Tibial artery (tissue), 4 donors: Measurements from ENCODE around the gene SNX5.
A peak's percentile ranks its signal among the peaks of the same experiment; 100 is the strongest.

ENCODE experiments used
- DNase-seq, 2 donors: peaks; one replicate each; pipeline ENCODE4 v3.0.0-alpha.2; 2019
- H3K27ac ChIP-seq, 2 donors: fragments of 200-600 bp; sonication (generic) in 1 of 2; 1 replicate in 1 of 2; 2 replicates in 1 of 2; pipeline ENCODE4 v1.5.1; 2018 to 2019; ENCODE audit warnings: mild to moderate bottlenecking in 1 of 2
- H3K27me3 ChIP-seq, 2 donors: fragments of 200-600 bp; sonication (generic) in 1 of 2; one replicate each; pipeline versions ENCODE4 v1.5.1 to v1.6.0; 2016 to 2019
- H3K36me3 ChIP-seq, 3 donors: fragments of 200-600 bp; sonication (generic) in 2 of 3; one replicate each; pipeline ENCODE4 v1.5.1; 2016 to 2019; ENCODE audit warnings: mild to moderate bottlenecking in 2 of 3
- H3K4me1 ChIP-seq, 4 donors: fragments of 200-600 bp; sonication (generic) in 2 of 4; 1 replicate in 3 of 4; 2 replicates in 1 of 4; pipeline ENCODE4 v1.5.1; 2016 to 2019
- H3K4me3 ChIP-seq, 2 donors: fragments of 200-600 bp; sonication (generic) in 1 of 2; 1 replicate in 1 of 2; 2 replicates in 1 of 2; pipeline ENCODE4 v1.5.1; 2018 to 2019; ENCODE audit warnings: mild to moderate bottlenecking in 2 of 2
- H3K9me3 ChIP-seq, 3 donors: fragments of 200-600 bp; sonication (generic) in 1 of 3; one replicate each; pipeline ENCODE4 v1.5.1; 2016 to 2019
- intact Hi-C: fragments of 100-400 bp; cut with DNase I; formaldehyde crosslinking; loops from one replicate; pipeline ENCODE4 v1.15.0; 2023; ENCODE audit warnings: low total_unique reads
- TF ChIP-seq, protein P1 (sequence below), 2 experiments: fragments of 200-600 bp in 1 of 2; fragments of 450-650 bp in 1 of 2; IDR thresholded peaks; one replicate each; pipeline ENCODE4 v1.5.1; 2017 to 2019; ENCODE audit warnings: antibody characterized with exemption in 2 of 2, mild to moderate bottlenecking in 1 of 2, moderate library complexity in 1 of 2

Gene SNX5

GRCh38 chr20:17936761-17937732, 31.5 kb downstream of the SNX5 start:
- H3K27me3 ChIP-seq: no peaks in the 10 kb centered on the region
- peak; percentile 57 to 82 for DNase-seq
- intact Hi-C loops: loop anchor here (10.0 kb wide), 1 partner anchor 432 kb away; no protein-coding TSS in a partner anchor
- no peaks in the 10 kb centered on the region for H3K9me3 ChIP-seq
- H3K4me1 ChIP-seq: peaks cover 0 to 37% (median 33%) of the 10 kb centered on the region in 4 donors
- peak overlapping the region; percentile 61 to 67 for H3K27ac ChIP-seq
- TF ChIP-seq, protein P1, sequence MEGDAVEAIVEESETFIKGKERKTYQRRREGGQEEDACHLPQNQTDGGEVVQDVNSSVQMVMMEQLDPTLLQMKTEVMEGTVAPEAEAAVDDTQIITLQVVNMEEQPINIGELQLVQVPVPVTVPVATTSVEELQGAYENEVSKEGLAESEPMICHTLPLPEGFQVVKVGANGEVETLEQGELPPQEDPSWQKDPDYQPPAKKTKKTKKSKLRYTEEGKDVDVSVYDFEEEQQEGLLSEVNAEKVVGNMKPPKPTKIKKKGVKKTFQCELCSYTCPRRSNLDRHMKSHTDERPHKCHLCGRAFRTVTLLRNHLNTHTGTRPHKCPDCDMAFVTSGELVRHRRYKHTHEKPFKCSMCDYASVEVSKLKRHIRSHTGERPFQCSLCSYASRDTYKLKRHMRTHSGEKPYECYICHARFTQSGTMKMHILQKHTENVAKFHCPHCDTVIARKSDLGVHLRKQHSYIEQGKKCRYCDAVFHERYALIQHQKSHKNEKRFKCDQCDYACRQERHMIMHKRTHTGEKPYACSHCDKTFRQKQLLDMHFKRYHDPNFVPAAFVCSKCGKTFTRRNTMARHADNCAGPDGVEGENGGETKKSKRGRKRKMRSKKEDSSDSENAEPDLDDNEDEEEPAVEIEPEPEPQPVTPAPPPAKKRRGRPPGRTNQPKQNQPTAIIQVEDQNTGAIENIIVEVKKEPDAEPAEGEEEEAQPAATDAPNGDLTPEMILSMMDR (IDR thresholded peaks at IDR 0.05): no peak
- H3K36me3 ChIP-seq: peaks cover 8 to 13% (median 13%) of the 10 kb centered on the region in 3 donors
- peak overlapping the region; percentile 11 to 29 for H3K4me3 ChIP-seq

DNA sequence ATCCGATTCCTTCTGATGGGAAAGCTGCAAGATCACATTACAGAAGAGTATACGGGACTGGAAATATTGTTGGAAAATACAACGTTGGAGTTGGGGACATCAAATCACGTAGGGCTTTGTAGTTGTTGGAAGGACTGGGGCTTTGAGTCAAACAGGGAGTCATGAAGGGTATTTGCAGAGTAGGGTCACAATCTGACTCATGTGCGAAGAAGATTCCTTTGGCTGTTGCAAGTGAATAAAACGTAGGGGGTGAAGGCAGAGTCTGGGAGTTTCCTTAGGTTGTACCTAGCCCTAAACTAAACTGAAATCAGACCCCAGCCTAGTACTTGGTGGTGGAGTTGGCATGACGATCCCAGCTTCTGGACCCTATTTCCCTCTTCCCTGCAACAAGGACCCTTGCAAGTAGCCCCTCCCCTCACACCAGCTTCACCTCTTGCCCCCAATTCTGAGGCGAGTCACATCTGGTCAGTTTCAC, 32.3 kb downstream of the SNX5 start:
- H3K27ac ChIP-seq: peak overlapping the region; percentile 61 to 67
- H3K4me3 ChIP-seq: peak overlapping the region; percentile 11 to 29
- no peak for DNase-seq

DNA sequence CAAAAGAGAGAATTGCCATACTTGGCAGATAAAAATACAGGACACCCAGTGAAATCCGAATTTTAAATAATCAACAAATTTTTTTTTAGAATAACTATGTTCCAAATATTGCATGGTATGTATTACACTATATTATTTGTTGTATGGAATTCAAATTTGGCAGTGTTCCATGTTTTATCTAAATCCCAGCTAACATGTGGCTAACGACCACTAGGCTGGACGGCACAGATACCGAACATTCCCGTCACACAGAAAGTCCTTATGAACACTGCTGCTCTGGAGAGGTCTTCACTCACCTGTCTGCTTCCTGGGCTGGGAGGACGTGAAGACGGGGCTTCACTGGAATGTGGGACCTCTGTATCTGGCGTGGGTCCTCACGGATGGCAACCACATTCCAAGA, 32.8 kb downstream of the SNX5 start:
- Histone ChIP-seq H3K4me1 (peaks cover 0 to 37% (median 33%) of the 10 kb centered on the region in 4 donors), H3K4me3 (no peak overlapping the region), H3K36me3 (no peaks in the 10 kb centered on the region), H3K9me3 (no peaks in the 10 kb centered on the region), H3K27ac (peak overlapping the region; percentile 61 to 67), H3K27me3 (no peaks in the 10 kb centered on the region)
- DNase-seq: no peak
- TF ChIP-seq, protein P1 (IDR thresholded peaks at IDR 0.05): no peak
- intact Hi-C loops: loop anchor here (10.0 kb wide), 1 partner anchor 431 kb away; no protein-coding TSS in a partner anchor

More for the DNA sequence above, 32.3 kb downstream of the SNX5 start:
- H3K36me3 ChIP-seq: peaks cover under 1 to 6% (median 5%) of the 10 kb centered on the region in 3 donors
- peaks cover 0 to 37% (median 33%) of the 10 kb centered on the region in 4 donors for H3K4me1 ChIP-seq
- intact Hi-C loops: loop anchor here (10.0 kb wide), 1 partner anchor 432 kb away; no protein-coding TSS in a partner anchor
- TF ChIP-seq, protein P1 (IDR thresholded peaks at IDR 0.05): no peak
- no peaks in the 10 kb centered on the region for H3K9me3 ChIP-seq
- H3K27me3 ChIP-seq: no peaks in the 10 kb centered on the region

GRCh38 chr20:17935186-17935585, 33.4 kb downstream of the SNX5 start:
- H3K9me3 ChIP-seq: no peaks in the 10 kb centered on the region
- no peak overlapping the region for H3K4me3 ChIP-seq
- intact Hi-C loops: loop anchor here (10.0 kb wide), 1 partner anchor 430 kb away; no protein-coding TSS in a partner anchor
- peaks cover 0 to 37% (median 33%) of the 10 kb centered on the region in 4 donors for H3K4me1 ChIP-seq
- DNase-seq: no peak
- H3K27me3 ChIP-seq: no peaks in the 10 kb centered on the region
- no peaks in the 10 kb centered on the region for H3K36me3 ChIP-seq
- H3K27ac ChIP-seq: no peak overlapping the region
- TF ChIP-seq, protein P1 (IDR thresholded peaks at IDR 0.05): no peak

DNA sequence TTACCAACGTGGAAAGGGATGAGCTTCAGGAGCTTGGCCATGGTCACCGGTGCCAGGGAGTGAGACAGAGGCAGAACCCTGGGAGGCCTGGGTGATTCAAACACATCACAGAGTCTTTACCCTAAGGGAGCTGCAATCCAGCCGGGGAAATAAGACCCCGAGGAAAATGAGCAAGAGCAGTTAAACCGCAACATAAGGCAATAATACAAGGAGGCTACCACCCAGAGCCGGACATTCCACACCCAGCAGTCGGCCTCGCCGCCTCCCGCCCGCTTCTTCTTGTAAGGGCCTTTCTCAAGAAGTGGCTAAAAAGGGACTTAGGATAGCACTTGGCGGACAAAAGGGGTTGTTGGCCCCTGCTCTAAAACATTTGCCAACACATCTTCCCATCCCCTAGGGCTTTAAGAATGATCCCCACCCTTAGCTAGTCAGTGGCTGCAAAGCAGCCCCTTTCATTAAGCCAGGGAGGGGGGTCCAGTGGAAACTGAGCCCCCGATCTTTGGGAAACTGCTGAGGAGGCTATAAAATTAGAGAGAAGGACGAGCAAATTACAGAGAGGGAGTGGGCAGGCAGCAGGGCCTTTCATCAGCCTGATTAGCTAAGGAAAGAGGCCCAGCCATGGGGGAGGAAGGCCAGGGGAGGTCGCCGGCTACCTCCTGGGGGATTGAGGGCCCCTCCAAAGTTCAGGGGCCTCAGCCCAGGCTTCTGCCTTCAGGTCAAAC, 34.3 kb downstream of the SNX5 start:
- H3K27me3 ChIP-seq: no peaks in the 10 kb centered on the region
- H3K9me3 ChIP-seq: no peaks in the 10 kb centered on the region
- peaks cover 0 to 35% (median 32%) of the 10 kb centered on the region in 4 donors for H3K4me1 ChIP-seq
- H3K36me3 ChIP-seq: no peaks in the 10 kb centered on the region
- no peak overlapping the region for H3K27ac ChIP-seq
- no peak for DNase-seq
- intact Hi-C loops: loop anchor here (10.0 kb wide), 1 partner anchor 430 kb away; no protein-coding TSS in a partner anchor
- TF ChIP-seq, protein P1 (IDR thresholded peaks at IDR 0.05): no peak
- no peak overlapping the region for H3K4me3 ChIP-seq
